GM21717 (cell line): ENCODE measurements around the gene PKNOX2.

Experiments
- ATAC-seq: cut with Tn5 transposase; IDR thresholded peaks from one replicate; pipeline ENCODE4 v1.9.1; 2021; ENCODE audit warnings: mild to moderate bottlenecking, moderate library complexity; ENCODE audit not compliant: unreplicated experiment

PKNOX2 gene

DNA sequence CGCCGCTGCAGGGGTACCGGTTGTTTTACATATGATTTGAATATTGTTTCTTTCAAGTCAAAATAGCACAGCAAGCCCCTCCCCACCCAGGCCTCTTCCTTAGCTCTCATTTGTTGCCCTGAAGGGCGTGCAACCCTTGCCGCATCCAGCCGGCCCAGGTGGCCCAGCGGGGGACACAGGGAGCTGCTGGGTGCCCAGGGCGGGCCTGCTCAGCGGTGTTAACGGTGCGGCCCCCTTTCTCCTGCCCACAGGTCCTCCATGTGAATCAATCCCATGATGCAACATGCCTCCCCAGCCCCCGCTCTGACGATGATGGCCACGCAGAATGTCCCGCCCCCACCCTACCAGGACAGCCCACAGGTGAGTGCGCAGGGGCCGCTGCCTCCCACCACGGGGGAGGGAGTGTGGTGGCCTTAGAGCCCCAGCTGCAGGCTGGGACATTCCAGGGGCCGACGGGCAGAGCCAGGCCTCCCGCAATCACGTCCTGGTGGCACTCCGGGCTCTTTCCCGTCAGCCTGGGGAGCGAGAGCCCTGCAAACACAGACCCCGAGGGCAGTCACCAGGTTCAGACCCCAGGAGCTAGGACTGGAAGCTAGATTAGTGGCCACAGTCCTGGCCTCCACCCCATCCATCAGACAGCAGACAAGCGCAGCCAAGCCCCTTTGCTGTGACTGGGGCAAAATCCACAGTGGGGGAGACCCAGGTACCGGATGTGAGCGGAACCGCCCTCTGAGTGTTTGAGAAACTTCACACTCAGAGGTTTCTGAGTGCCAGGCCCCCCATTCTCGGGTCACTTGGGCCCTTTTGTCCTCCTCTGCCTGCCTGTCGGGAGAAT is 186.7 kb downstream of the PKNOX2 start:
- no peak for ATAC-seq

DNA sequence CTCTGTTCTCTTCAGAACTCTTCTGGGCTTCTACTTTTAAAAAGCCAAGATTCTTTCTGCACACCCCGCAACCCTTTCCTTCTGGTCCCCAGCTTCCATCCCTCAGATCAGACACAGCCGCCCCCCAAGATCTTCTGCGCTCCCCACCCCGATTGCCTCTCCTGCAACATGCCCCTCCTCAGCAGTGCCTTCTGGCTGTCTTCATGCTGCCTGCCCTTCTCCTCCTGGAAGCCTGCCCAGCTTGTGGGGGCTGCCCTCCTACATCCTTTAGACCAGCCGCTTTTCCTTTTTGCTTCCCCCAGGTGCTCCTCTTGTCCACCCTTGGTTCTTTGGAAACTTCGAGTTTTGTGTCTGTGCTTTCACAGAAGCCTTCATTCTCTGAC is 187.3 kb downstream of the PKNOX2 start:
- no peak for ATAC-seq

DNA sequence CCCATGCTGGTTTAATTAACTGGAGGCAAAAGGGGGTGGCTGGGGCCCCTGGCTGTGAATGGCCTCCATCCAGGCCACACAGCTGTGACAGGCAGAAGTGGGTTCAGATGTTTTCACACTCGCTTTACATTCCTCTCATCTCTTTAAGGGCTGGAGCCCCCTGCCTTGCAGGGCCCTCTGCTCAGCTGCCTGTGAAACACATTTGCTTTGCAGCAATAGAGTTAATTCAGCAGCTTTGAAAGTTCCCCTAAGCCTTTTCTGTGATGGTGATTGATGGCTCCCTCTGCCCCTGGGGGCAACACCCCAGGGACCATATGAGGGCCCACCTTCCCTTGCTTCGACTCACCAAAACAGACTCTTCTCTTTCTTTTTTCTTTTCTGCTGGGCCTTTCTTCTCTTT is 192.2 kb downstream of the PKNOX2 start:
- no peak for ATAC-seq

DNA sequence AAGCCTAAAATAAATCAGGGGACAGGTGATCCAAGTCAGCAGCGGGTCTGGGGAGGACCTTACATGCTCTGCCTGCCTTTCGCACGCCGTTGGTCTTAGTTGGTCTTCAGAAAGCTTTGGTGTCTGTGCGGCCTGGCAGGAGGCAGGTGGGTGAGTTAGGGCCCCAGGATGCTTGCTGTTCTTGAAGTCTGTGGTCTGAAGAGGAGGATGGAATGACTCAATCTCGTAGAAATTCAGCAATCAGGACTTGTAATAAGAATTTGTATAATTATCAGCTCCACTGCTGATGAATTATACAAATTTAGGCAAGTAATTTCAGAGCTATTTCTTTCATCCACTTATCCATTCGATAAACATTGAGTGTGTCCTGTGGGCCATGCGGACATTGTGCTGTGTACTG is 193.0 kb downstream of the PKNOX2 start:
- no peak for ATAC-seq

DNA sequence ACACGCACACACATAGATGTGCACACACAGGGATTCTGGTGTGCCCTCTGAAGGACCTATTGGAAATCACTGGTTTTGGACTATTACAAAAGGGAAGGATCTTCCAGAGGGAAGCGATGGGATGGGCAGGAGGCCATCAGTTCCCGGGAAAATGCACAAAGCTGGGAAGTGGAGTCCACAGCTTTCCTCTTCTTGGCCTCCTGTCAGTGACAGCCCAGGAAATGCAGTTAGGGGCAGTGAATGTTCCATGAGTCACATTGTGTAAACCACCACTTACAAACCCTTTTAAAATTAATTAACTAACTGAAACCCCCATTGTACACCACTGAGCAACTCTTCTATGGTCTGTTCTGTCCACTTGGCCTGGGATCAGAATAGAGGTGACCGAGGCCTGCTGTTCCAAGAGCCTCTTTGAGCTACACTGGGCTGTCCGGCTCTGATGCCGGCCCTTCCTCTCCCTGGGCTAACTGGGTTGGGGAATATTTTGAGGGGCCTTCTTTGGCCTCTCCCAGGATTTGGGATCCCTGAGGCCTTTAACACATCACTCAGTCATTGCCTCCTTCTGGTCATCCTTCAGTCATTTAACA is 193.8 kb downstream of the PKNOX2 start:
- ATAC-seq = no peak

DNA sequence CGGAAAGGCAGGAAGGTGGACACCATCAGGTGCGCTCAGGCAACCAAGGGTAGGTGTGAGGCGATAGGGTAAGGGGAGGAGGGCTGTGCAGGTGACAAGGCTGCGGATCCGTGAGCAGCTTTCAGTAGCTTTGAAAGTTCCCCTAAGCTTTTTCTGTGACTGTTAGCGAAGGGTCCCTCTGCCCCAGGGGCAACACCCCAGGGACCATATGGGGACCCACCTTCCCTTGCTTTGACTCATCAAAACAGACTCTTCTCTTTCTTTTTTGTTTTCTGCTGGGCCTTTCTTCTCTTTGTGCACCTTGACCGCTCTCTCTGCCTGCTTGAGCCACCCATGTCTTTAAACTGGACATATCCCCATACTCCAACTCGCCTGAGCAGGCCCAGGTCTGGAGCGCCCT is 194.6 kb downstream of the PKNOX2 start:
- ATAC-seq = no peak

DNA sequence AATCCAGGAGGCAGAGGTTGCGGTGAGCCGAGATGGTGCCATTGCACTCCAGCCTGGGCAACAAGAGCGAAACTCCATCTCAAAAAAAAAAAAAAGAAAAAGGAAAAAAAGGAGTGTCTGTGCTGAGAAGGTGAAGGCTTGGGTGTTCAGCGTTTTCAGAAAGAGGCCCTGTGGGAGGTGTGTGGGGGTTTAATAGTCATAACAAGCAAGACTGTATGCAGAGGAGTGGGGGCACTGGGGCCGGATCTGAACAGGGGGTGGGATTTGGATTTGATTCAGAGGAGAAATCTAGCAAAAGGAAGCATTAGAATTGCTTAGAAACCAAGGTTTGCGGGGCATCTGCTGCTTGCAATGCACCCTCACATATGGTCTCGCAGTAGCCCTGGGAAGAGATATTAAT is 195.5 kb downstream of the PKNOX2 start:
- ATAC-seq = no peak

DNA sequence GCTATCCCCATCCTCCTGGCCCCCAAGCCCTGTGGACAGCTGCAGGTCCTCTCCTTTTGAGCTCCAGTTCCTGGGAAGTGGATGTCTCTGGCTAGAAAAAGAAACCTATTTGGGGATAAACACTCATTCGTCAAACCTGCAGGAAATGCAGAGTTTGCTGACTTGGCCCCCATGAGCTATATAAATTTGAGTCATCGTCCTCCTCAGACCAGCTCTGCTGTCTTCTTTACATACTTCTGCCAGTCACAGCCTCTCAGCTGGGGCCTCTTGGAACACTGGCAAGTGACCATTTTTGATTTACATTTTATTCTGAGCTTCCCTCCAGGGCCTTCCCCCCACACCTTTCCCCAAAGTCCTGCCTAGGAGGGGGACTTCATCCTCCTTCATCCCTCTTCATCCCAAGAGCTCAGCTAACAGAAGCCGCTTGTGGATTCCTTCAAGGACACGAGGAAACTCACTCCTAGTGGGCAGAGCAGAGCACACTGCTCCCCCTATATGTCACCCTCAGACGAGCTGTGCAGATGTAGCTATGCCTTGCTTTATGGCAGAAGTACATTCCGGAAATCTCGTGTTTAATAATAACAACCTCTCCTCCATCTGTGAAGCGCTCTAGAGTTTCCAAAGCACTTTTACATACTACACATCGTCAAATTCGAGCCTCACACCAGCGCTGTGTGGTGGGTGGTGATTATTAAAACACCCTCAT is 199.7 kb downstream of the PKNOX2 start:
- ATAC-seq = no peak

DNA sequence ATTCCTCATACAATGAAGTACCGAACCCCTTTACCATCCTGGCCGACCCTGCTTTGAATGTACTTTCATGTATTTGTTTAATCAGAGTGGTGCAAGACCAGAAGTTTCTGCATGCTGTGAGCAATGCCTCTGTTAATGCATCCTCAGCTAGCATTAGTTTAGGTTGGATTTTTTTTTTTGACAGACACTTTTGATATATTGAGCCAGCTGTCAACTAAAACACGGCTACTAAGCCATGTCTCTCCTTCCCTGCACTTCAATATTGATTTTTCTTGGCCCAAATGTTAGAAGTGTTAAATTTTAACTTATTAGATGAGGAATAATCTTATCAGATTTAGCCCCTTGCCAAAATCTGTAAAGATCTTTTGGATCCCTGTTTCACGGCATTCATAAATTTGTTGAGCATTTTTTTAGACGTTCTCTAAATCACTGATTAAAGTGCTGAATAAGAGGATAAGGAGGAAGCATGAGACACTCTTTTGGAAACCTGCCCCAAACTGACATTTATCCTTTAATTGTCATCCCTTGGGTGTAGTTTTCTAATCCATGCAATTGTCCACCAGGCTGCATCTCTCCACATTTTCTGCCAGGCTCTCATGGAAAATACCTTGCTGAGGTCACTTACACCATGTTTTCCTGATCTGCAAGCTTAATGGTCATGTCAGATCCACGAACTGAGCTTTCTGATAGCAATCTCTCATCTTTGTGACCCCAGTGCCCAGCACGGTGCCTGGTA is 200.8 kb downstream of the PKNOX2 start:
- ATAC-seq = no peak

DNA sequence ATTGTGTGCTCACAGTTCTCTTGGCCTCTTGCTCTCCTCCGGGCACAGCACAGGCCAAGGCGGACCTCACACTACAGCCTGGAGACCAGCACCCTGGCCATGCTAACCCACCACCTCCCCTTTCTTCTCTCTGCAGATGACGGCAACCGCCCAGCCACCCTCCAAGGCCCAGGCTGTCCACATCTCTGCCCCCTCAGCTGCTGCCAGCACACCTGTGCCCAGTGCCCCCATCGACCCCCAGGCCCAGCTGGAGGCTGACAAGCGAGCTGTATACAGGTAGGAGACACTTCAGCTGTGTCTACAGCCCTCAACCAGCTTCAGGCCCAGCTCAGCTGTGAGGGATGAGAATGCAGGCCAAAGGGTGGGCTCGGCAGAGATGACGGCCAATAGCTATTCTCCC is 203.2 kb downstream of the PKNOX2 start:
- ATAC-seq = no peak

DNA sequence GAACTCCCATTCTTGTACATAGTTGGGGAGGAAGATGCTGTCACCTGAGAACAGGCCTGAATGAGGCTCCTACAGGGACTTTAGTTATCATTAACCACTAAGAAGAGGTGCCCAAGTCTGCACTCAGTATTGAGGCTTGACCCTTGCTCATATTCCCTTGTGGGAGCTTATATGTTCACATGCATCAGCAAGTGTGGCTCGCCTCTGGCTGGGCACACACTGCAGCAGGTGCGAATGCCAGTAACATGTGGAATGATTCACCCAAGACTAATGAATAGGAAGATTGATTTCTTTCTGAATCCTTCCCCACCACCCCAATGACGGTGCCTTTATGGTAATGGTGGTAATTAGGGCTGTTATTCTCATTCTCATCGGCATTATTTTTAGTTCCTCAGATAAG is 204.2 kb downstream of the PKNOX2 start:
- ATAC-seq = no peak

DNA sequence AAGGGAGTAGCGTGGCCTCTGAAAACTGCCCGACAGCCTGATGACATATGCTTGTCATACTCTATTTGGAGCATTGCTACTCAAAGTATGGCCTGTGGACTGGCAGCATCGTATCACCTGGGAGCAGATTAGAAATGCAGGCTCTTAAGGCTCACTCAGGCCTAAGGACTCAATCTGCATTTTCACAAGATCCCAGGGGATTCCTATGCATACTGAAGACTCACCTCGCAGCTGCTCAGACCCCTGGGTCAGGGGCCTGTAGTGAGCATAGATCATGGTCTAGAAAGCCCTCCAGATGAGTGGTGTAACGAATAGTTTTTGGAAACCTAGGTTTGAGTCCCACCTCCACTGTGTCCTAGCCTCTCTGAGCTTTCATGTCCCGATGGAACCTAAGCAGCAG is 205.3 kb downstream of the PKNOX2 start:
- no peak for ATAC-seq

DNA sequence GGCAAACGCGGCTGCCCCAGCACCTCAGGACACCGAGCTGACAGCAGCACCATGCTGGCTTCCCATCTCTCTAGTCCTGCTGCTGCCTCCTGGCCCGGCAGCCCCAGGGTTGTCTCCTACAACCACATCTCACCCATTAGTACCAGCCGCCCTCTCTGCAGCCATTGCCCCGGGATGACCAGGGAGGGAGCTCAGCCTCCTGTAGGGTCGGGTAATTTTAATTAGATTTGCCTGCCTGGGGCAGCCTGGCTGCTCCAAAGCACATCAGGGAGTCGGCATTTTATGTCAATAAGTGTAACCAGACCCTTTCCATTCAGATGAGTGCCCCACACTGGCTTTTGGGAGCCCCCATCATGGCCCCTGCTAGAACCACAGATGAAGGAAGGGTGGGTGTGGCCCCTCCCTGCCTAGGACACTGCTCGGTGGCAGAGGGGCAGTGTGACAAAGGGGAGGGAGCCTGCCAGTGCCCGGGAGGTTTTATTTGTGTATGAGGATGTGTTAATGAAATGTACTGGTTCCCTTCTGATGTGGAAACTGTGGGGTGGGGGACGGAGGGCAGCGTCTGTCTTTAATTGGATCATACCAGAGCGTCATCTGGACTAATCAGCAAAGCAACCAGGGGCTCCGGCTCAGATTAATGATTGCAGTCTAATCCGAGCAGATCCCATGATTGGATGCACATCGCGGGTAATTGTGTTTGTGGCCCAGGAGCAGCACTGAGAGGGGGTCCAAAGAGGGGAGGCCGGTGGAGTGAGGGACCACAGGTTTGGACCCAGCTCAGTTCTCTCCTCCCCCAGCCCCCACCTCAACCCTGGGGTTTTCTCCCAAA is 206.2 kb downstream of the PKNOX2 start:
- ATAC-seq = no peak

DNA sequence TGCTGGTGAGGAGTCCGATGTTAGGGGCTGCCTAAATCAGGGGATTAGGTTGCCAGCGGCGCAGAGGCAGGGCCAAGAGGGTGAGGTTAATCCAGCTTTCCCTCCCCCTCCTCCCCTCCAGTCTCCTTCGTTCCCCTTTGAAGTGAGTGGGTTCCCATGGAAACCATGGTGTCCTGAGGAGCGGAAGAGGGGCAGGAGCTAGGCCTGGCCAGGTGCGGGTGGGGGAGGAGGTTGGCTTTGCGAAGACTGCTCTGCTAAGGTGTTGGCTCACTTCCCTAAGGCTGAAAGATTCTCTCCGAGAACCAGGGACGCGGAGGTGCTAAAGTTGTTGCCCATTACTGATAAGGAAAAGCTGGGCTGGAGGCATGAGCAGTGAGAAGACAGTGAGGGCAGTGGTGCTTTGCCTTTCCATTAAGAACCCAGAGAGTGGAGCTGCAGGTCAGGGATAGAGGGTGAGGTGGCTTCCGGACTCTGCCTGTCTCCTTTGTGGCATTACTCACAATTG is 206.9 kb downstream of the PKNOX2 start:
- ATAC-seq = no peak

DNA sequence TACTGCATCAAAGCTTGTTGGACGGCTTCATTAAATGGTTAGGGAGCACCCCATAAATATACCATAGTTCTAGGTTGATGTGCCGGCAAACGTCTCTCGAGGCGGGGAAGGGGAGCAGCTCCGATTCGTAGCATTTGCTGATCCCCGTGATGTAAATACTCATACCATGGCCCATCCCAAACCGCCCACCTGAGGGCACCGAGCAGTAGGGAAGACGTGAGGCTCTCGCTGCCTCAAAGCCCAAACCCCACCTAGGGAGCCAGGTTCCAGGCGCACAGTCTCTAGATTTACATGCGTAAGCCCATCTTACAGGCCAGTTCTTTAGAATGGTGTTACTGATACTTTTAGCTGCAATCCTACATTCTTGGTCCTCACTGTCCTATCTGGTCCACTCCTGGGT is 207.5 kb downstream of the PKNOX2 start:
- no peak for ATAC-seq

DNA sequence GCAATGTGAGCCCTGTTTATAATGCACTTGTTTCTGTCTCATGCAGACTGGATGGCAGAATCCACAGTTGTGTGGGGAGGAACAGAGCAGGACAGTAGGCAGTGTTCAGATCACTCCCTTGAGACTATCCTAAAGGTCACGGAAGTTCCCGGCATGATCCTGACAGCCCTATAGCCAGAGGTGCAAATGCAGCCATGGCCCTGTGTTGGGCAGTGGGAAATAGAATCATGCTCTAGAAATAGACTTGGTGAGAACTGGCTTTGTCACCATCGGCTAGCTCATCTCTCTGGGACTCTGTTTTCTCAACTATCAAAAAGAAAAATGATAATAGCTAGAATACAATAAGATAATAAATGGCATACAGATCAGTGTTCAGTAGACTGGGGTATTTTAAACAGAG is 208.4 kb downstream of the PKNOX2 start:
- ATAC-seq = no peak

DNA sequence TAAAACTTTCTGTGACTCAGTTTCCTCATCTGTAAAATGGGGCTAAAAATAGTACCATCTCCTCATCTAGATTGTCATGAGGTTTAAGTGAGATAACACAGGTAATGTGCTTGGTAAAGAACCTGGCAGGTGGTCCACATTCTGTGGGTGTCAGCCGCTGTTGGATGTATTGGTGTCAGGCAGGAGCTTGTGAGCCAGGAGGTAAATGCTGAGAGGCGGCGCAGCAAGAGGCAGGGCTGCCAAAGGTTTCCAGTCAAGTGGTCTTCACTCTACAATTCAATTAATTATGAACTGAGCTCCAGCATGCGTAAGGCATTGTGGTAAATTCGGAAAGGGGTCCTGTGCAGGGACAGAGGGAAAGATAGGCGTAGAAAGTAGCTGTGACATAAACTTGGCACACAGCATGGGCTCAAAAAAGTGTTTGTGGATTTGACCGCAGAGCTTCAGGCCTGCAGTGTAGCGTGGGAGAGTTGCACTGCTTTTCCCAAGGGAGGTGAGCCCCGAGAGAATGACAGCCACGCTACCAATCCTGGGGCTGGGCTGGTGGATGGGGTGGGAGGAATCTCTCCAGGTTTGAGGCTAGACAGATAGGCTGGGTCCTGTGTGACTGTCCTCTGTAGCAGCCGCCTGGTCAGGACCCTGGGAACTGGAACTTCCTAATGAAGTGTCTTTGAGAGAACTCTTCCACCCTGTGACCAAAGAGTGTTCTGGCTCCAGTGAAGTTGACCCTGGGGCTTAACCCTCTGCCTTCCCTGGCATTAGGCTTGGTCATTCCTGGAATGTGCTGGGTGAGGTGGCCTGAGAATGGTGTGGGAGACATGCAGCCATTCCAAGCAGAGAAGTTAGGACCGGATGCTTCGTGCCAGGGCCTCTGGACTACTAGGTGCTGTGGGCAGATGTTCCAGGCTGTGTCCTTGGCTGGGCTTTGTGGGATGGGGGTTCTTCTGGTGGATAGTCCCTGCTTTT is 209.2 kb downstream of the PKNOX2 start:
- ATAC-seq = no peak

DNA sequence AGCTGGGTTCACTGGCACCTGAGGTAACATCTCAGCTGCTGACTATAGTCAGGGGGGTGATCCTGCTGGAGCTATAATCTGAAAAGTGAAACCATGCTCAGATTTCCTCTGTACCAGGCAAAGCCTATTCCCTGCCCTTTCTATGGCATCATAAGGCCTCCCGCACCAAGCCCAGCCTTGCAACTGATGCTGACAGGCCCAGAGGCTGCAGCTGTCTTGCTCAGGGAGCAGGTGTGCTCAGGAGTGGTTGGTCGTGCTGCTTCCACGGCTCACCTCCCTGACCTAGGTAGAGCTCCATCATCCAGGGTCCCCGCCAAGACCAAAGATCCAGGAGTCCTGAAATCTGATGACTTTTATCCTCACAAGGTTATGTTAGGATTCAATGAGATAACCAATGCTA is 209.8 kb downstream of the PKNOX2 start:
- ATAC-seq = no peak

DNA sequence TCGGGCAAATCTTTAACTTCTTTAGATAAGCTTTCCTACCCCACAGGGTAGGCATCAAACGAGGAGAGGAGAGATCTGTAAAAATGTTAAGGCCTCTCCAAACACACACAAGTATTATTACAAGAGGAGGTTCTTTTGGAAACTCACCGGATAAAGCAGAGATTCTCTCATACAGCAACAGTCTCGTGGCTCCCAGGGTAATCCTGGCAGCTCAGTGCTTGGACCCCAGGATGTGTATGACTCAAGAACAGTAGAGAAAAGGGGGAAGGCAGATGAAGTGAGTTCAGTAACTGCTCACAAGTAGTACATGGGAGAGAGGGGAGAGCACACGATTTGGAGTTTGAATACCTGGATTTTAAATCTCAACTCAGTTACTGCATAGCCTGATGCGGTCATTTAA is 210.6 kb downstream of the PKNOX2 start:
- no peak for ATAC-seq
